Activated CD4-positive, CD25-positive, alpha-beta regulatory T cell treated with anti-CD3 and anti-CD28 coated beads, Interleukin-2, amount 50 U/mL, for 24 hours (primary cell): Measurements from ENCODE around the gene HLF.

ENCODE experiments used
- ATAC-seq, 2 donors: fragments of 150-1000 bp; cut with Tn5 transposase; one replicate each; pipeline ENCODE4 v1.10.0; 2021; ENCODE audit warnings: mild to moderate bottlenecking in 1 of 2, moderate library complexity in 1 of 2

The HLF gene, protein sequence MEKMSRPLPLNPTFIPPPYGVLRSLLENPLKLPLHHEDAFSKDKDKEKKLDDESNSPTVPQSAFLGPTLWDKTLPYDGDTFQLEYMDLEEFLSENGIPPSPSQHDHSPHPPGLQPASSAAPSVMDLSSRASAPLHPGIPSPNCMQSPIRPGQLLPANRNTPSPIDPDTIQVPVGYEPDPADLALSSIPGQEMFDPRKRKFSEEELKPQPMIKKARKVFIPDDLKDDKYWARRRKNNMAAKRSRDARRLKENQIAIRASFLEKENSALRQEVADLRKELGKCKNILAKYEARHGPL

DNA sequence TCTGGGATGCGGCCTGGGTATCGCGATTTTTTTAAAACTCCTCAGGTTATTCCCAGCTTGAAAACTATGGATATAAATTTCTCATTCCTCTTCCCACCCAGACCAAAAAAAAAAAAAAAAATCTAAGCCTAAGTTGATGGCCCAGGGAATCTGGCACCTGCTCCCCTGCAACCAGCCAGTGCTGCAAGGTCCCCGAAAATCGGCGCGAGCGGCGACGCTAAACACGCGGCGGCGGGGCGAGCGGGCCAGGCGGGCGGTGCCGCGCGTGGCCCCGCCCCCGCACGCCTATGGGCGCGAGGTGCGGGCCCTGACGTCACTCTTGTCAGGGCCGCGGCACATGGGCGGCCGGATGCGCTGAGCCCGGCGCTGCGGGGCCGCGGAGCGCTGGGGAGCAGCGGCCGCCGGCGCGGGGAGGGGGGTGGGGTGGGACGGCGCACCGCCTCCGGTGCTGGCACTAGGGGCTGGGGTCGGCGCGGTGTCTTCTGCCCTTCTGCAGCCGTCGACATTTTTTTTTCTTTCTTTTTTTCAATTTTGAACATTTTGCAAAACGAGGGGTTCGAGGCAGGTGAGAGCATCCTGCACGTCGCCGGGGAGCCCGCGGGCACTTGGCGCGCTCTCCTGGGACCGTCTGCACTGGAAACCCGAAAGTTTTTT is at the start of gene HLF:
Gene HLF (plus strand): TSS at position 316 of the 654 bp plus-strand sequence. CDS start 525 bp downstream, outside the sequence.
- peak; percentile 93 to 95 for ATAC-seq

DNA sequence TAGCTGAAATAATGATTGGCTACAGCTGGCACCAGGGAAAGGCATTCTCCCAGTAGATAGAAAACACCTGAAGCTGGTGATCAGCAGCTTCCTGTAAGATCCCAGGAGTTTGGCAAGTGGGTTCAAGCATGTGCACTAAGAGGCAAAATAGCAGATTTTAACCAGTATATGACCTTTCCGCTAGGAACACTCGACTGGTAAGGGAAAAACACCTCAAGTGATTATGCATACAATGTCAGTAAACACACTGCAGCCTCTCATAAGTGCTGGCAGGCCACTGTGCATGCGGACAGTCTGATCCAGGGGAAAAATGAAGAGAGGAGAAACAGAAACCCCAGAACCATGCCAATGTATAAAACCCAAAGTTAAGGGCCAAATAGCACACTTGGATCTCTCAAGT is 49.0 kb upstream of the HLF start:
- ATAC-seq: no peak

DNA sequence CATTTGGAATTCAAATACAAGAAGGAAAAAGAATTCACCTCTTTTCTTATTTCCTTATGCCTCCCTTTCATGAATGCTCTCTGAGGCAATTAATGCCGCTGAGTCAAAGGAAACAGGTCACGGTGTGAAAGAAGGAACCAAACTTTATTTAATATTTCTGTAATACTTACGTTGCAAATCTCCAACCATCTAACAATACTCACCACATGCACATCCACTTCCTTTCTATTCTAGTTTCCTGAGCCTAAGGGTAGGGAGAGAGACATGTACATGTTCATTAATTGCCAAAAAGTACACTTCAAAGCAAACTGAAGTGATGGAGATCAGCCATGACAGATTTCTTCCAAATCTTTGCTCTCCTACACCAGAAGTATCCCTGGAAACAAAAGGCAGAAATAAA is 47.9 kb upstream of the HLF start:
- ATAC-seq: no peak

DNA sequence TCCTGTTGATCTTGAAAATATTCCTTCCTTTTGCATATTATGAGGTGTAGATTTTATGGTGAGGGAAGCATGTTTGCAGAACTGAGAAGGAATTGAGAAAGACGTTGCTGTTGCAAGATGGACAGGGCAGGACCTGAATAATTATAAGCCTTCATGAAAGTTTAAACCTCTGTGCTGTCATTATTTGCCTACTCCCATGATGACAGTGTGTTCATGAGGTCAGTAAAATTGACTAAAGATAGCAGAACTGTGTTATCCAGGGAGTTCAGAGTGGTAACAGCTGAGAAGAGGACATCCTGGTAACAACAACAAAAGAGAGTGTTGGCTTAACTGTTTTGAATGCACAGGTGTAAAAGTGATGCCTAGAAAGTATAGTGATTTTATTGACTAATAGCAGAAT is 45.3 kb upstream of the HLF start:
- ATAC-seq: no peak

DNA sequence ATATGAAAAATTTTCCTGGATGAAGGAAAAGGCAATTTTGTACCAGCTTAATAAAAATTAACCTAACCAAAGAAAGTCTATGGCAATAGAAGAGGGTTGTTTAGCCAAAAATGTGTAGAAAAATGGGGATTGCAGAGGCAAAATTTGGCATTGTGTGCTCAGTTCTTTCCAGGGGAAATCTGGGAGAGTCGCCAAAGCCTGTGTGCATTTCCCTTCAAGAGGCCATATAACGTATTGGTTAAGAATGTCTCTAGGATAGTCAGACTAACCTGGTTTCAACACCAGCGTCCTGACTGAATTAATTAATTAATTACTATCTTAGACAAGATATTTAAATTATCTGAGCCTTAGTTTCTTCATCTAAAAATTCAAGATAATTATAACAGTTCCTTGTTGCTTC is 44.8 kb upstream of the HLF start:
- ATAC-seq: no peak

DNA sequence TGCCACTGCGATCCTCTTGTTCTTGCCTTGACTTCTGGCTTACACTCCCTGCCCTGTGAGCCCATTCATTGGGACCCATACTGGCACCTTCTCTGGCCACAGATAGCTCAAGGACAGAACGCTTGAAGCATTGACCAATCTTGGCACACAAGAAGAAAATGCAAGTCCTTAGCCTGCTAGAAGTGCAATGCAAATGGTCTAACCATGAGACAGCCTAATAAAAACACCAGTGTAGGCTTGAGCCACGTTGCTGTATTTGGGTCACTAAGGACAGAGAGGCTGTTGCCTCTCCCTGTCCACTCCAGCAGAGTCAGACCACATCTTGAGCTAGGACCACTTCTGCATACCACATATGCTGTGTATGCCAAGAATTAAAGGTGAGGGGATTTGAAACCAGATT is 41.2 kb upstream of the HLF start:
- ATAC-seq: no peak

DNA sequence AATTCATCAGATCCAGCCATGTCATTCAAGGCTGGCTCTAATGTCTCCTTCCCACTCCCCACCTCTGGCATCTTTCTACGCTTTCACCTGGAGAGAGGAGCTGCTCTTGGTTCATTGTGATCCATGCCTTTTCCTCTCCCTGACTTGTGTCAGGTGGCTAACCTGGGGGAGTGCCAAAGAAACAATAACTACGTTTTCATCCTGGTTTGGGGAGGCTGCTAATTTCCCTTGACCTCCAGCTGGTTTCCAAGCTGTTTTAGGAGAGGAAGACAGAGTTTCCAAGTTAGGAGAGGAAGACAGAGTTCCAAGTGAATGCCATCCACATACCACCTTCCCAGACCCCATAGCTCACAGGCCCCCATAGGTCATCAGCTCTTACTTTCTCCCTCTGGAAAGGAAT is 40.0 kb upstream of the HLF start:
- no peak for ATAC-seq

DNA sequence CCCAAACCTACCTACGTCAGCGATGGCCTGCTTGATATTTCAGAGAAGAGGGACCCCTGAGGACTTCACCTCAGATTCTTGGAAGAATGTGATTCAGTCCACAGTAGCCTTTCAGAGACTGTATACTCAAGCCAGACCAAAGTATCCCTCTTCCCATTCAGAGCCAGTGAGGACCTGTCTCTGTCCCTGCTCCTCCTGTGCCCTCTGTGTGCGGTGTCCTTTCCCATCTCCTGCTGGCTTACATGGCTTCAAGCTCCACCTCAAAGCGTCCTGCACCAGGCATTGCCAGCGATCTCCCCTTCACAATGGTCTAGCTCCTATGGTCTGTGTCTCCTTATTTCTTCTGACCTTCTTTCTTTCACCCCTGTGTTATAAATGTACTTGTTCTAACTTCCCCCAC is 39.5 kb upstream of the HLF start:
- no peak for ATAC-seq

DNA sequence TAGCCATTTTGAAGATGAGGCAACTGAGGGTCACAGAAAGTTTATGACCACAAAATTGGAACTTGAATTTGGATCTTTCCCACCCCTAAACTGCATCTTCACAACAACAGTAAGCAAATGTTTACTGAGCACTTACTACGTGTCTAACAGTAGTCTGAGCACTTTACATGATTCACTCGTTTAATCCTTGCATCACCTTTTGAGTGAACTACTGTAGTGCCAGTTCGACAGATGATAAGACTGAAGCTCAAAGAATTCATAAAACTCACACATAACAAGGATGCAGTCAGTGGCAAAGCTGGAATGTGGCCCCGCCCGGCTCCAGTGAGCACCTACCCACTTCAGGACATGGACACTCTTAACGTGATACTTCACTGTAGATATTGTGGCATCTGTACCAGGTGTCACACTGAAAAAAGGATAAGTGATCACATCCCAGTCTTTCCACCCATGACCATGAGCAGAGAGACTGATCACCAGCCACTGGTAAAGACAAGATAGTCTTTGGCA is 36.0 kb upstream of the HLF start:
- no peak for ATAC-seq

DNA sequence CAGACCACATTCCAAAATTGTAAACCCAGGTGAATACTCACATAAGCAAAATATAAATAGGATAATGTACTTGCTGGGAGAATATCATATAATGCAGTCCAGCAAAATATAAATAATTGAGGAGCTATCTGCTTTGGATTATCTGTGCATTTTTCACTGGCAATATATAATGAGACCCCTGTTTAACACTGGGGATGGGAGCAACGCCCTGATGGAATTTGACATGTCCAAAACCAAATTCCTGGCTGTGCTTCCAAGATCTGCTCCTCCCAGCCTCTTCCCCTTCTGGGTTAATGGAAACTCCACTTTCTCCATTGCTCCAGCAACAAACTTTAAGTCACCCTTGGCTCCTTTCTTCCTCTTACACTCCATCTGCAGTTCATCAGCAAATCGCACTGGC is 35.5 kb upstream of the HLF start:
- no peak for ATAC-seq

DNA sequence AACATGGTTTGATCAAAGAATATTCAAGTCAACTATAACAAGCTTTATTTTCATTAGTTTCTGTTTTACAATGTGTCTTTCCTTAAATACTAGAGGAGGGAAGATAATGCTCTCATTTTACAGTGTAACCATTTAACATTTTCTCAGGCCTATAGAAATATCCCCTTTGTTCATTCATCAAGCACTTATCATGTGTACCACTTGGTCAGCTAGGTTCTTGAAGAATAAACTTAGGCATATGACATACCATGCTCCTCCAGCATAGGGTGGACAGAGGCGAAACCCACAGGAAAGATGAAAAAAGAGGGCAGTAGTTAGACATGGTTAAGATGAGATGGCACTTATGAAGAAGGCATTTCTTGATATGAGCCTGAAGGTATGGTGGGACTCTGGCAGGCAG is 34.0 kb upstream of the HLF start:
- no peak for ATAC-seq

DNA sequence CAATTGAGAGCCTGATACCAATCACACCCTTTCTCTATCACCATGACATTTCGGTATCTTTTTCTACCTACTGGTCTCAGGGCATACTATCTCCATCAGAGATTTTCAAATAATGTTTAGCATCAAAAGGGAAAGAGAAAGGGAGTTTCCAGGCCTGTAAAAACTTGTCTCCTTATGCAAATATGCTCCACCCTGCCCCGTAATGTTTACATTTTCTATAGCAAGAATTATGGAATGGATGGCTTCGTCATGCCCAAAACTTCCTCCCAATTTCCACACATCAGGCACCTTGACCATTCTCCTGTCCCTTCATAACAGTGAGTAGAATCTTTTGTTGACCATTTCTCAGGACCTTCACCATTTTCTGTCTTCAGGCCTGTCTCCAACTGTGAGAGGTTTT is 30.9 kb upstream of the HLF start:
- no peak for ATAC-seq

DNA sequence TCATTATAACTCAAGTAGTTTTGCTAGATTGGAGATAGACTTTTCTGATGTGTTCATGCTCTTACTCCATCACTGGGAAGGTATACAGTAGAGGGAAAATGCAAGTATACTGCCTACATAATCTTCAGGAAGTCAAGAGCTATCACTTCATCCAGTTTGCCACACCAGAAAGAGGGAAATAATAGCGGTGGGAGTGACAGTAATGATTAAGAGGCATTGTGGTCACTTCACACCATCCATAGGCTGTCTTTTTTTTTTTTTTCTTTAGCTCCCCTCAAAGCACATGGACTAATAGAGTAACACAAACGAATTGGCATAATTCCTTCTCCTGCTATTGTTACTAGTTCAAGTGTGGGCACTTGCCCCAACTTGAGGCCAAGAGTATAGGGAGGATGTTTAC is 28.4 kb upstream of the HLF start:
- ATAC-seq: no peak

DNA sequence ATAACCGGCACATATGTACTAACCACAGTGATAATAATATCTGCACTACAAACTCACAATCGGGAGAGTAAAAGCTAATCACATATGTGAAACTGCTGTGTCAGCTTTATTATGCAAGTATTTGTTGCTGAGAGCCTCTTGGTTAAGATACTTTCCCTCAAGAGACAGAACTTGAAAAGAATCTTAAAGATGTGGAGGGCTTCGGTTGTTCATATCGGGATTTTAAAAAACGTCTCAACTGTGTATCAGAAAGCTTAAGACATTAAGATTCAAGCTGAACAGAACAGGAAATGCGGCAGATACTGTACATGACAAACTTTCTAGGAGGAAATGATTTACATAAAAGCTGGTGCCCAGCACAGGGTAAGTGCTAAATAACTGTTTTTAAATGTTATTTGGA is 27.5 kb upstream of the HLF start:
- ATAC-seq: no peak

DNA sequence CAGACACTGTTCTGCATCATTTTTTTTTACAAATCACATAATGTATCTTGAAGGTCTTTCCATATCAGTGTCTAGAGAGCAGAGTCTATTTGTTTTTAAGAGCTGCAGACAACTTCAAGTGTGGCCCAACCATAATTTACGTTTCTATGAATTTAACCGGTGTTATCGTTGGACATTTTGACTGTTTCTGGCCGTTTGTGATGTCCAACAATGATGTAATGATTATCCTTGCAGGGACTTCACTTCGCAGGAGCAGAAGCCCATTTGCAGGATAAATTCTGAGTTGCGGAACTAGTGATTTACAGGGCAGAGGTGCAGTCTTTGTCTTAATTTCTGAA is 26.9 kb upstream of the HLF start:
- no peak for ATAC-seq

DNA sequence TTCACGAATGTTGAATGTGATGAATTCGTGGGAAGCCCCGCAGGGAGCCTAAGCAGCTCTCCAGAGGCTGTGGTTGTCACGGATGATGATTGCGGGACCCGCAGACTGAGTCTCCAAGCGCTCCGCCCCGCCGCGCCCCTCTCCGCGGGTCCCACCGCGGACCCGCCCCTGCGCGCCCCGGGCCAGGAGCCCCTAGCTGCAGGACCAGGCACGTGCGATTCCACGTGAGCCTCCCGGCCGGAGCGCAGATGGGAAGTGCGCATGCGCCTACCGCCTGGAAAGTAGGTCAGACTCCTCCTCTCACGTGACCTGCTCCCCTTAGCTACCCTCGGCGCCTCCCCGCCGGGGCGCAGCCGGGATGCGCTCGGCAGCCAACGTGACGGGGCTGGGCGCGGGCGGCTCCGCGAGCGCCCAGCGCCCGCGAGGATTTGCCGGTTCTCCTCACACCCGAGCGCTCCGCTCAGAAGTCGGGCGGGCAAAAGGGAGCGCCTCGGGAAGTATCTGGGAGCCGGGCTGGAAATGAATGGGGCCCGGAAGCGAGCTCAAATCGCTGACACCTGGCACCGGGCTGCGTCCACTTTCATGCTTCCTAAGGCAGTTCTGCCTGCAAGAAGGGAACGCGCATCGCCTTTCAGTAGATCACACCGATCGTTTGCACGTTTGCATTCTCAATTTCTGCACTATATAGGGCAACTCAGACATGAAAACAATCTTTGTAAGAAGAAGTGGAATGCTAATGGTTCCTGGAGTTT is 26.4 kb upstream of the HLF start:
- peak; percentile 96 to 97 for ATAC-seq

DNA sequence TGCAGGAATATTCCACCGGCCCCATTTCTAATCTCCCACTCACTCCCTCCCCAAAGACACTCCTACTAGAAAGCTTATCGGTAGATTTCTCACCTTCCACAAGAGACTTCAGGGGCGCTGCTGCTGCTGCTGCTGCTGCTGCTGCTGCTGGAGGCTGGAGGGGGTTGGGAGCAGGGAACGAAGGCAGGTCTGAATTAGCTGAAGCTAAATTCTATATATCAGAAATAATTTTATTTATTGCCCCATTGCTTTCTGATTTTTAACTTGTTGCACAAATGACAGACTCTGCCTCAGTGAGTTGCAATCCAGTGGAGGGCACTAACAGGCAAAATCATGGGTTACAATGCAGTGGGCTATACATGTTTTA is 25.8 kb upstream of the HLF start:
- no peak for ATAC-seq

DNA sequence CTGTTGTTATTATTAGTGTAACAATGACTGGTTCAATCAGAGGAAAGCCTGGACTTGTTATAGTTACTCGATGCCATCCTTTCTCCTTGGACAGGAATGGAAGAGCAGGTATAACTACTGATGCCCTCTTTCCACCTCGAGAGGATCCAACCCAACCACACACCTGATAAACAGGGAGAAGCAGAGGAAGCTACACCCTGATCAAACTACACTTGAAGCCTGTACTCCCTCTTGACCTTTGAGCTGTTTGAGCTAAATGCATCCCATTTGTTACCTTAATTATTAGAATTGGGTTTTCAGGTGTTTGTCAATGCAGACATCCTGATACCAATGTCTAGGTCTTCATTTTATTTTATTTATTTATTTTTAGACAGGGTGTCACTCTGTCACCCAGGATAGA is 23.7 kb upstream of the HLF start:
- ATAC-seq: no peak

DNA sequence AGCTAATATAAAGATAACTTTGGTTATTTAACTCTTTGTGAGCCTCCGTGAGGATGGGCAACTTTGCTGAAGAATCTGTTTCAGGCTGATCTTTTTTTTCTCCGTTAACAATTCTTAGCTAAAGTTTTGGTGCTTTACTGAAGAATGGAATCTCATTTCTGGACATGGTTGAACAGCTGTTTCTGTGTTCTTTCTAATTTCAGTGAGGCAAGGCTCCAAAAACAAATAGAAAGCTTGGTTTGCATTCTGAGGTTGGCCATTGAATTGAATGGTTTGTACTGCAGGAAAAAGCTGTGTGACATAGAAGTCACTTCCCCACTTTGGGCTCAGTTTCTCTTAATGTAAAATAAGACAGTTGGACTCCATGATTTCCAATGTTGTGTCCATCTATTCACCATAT is 22.3 kb upstream of the HLF start:
- no peak for ATAC-seq

DNA sequence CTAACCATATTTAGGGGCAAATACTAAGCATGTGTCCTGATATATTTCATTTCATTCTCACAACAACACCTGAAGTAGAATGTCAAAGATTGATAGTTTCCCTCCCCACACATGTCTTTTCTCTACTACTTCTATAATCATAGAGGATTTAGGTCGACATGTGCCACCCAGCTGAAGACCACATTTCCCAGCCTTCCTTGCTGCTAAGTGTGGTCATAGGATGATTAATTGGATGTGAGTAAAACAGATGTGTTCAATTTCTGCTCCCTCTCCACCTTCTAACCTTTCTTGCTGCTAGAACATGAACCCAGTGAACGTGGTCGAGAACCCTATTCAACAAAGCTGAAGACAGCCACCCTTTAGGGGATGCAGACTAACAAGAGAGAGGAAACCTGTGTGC is 18.8 kb upstream of the HLF start:
- no peak for ATAC-seq

DNA sequence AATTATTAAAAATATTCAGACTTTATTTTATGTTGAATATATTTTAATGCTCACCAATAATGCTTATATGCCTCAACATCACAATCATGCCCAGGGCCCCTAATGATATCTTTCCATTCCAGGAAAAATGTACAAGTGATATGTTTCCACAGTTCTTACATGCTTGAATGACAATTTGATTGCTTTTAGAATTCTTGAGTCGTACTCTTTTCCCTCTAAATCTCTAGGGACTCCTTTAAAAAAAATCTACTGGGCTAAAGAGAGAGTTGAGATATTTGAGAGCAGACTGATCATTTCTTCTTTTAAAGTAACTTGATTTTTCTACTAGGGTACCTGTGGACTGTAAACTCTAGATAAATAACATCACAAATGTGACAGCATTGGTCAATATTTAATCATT is 18.2 kb upstream of the HLF start:
- no peak for ATAC-seq

DNA sequence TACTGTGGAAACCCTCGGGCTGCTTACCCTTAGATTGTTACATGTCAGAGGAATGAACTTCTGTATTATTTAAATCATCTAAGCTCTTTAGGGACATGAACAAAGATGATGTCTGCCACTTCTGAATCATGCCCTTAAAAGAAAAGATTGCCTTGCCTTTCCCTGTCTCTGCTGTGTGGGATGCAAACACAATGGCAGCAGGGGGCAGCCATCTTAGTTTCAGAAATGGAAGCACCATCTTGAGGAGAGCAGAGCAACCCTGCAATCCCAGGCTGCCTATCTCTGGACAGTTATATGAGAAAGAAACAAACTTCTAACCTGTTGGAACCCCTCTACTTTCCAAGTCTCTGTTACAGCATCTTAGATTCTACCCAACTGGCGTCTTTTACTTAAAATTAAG is 16.7 kb upstream of the HLF start:
- ATAC-seq: no peak

DNA sequence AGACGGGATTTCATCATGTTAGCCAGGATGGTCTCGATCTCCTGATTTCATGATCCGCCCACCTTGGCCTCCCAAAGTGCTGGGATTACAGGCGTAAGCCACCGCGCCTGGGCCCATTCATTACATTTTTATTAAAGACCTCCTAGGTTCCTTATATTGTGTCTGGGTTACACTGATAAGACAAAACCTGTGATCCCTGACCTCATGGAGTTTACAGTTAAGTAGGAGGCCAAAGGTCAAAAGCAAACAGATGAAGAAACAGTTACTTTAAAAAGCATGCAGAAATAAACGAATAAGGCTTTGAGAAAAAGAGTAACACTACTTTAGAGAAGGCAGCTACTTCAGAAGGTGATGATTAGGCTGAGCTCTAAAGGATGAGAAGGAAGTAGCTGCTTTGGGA is 14.9 kb upstream of the HLF start:
- ATAC-seq: no peak

DNA sequence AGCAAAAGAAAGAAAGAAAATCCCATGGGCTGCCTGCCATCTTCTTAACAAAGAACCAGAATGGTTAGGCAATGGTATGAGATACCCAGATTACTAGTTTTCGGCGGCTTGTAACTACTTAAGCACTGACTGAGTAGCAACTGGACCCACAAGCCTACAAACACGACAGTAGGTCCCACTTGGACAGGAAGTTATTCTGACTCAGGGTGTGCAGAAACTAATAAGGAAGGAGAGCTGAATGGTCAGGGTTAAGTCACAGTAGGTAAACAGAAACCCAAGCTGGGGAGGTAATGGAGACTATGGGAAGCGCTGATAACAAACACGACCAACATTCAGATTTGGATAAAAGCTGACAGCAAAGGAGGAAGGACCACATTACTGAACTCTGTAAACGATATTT is 10.4 kb upstream of the HLF start:
- ATAC-seq: no peak
